IMR-90 (cell line): ENCODE data around the gene TLR3. TPM values are rescaled to one million over a fixed set of nuclear protein-coding genes. Genes with fewer than 3 reads are reported as not detected.

Source experiments
- ATAC-seq: fragments of 200-7000 bp; cut with Tn5 transposase; 2 replicates; pipeline ENCODE4 v1.9.1; 2020; ENCODE audit warnings: low read depth, mild to moderate bottlenecking, moderate library complexity
- BruUV-seq: library from RNA; stranded (reverse); fragments of 400-500 nt; replicated peaks from 2 replicates; lab custom pipeline; 2021; lab: Mats Ljungman, UMichigan
- CTCF ChIA-PET: fragments of 300-600 bp; formaldehyde crosslinking; extraction: SDS; loops from one replicate; lab custom pipeline; 2021; ENCODE audit warnings: antibody characterized with exemption; lab: Yijun Ruan, JAX
- POLR2A ChIA-PET: fragments of 300-600 bp; sonication (Branson Sonifier 250); formaldehyde crosslinking; loops from one replicate; lab custom pipeline; 2022; ENCODE audit warnings: antibody characterized with exemption; ENCODE audit not compliant: unreplicated experiment; lab: Charles Lee
- DNase-seq: peaks from one replicate; pipeline ENCODE4 v3.0.0; 2013
- H2AFZ ChIP-seq: replicated peaks from 2 replicates; pipeline ENCODE3; 2013; ENCODE audit warnings: low read length, mild to moderate bottlenecking; ENCODE audit not compliant: poor library complexity
- H2AK5ac ChIP-seq: 2 replicates; pipeline ENCODE4 v1.6.1; 2013; ENCODE audit warnings: low read depth, low read length, inconsistent platforms
- H2AK9ac ChIP-seq: replicated peaks from 2 replicates; pipeline ENCODE3; 2013; ENCODE audit warnings: mild to moderate bottlenecking, low read depth, low read length, moderate library complexity; ENCODE audit not compliant: poor library complexity
- H2BK120ac ChIP-seq: 2 replicates; pipeline ENCODE4 v1.6.1; 2013; ENCODE audit warnings: low read depth, low read length, inconsistent platforms
- H2BK15ac ChIP-seq: 3 replicates; pipeline ENCODE4 v1.6.1; 2013; ENCODE audit warnings: low read depth, low read length, inconsistent platforms
- H2BK20ac ChIP-seq: 2 replicates; pipeline ENCODE4 v1.6.1; 2013; ENCODE audit warnings: low read depth, mild to moderate bottlenecking, inconsistent platforms, low read length, moderate library complexity
- H2BK5ac ChIP-seq: 2 replicates; pipeline ENCODE4 v1.6.1; 2013; ENCODE audit warnings: mild to moderate bottlenecking, low read depth, low read length, inconsistent platforms; ENCODE audit not compliant: poor library complexity, severe bottlenecking
- H3K14ac ChIP-seq: replicated peaks from 2 replicates; pipeline ENCODE4 v1.6.1; 2013; ENCODE audit warnings: low read depth, low read length, inconsistent platforms
- H3K18ac ChIP-seq: 2 replicates; pipeline ENCODE4 v1.6.1; 2013; ENCODE audit warnings: low read depth, low read length, control low read depth
- H3K23ac ChIP-seq: 2 replicates; pipeline ENCODE4 v1.6.1; 2013; ENCODE audit warnings: low read depth, low read length, inconsistent platforms
- H3K27ac ChIP-seq: 2 replicates; pipeline ENCODE4 v1.5.1; 2013; ENCODE audit warnings: mild to moderate bottlenecking, control low read depth, low read length; ENCODE audit not compliant: insufficient read depth
- H3K27me3 ChIP-seq: 2 replicates; pipeline ENCODE4 v1.6.1; 2013; ENCODE audit warnings: low read length; ENCODE audit not compliant: control insufficient read depth, insufficient read depth
- H3K36me3 ChIP-seq: 2 replicates; pipeline ENCODE4 v1.6.1; 2013; ENCODE audit warnings: low read length, mixed read lengths; ENCODE audit not compliant: control insufficient read depth, insufficient read depth
- H3K4ac ChIP-seq: 2 replicates; pipeline ENCODE4 v1.6.1; 2013; ENCODE audit warnings: low read depth, low read length, inconsistent platforms
- H3K4me1 ChIP-seq: 2 replicates; pipeline ENCODE4 v1.6.1; 2013; ENCODE audit warnings: low read length, mixed read lengths; ENCODE audit not compliant: control insufficient read depth, insufficient read depth
- H3K4me2 ChIP-seq: 2 replicates; pipeline ENCODE4 v1.6.1; 2013; ENCODE audit warnings: low read depth, mild to moderate bottlenecking, control low read depth, low read length, moderate library complexity
- H3K4me3 ChIP-seq: 2 replicates; pipeline ENCODE4 v1.5.1; 2013; ENCODE audit warnings: low read depth, mild to moderate bottlenecking, control low read depth, low read length, moderate library complexity; ENCODE audit not compliant: insufficient read depth
- H3K56ac ChIP-seq: 2 replicates; pipeline ENCODE4 v1.6.1; 2013; ENCODE audit warnings: low read length, inconsistent platforms; ENCODE audit not compliant: insufficient read depth; ENCODE audit errors: extremely low read depth
- H3K79me1 ChIP-seq, 2 experiments: 2 replicates each; pipeline ENCODE4 v1.6.1; 2013; ENCODE audit warnings: low read length in 2 of 2, inconsistent platforms in 1 of 2, low read depth in 1 of 2
- H3K9ac ChIP-seq: 2 replicates; pipeline ENCODE4 v1.6.1; 2013; ENCODE audit warnings: low read depth, low read length, control low read depth
- H3K9me1 ChIP-seq: 2 replicates; pipeline ENCODE4 v1.6.1; 2013; ENCODE audit warnings: low read length, inconsistent platforms; ENCODE audit not compliant: insufficient read depth
- H3K9me3 ChIP-seq: 2 replicates; pipeline ENCODE4 v1.6.1; 2013; ENCODE audit warnings: low read length; ENCODE audit not compliant: control insufficient read depth, insufficient read depth
- H4K20me1 ChIP-seq: 2 replicates; pipeline ENCODE4 v1.6.1; 2013; ENCODE audit warnings: low read length, inconsistent platforms; ENCODE audit not compliant: insufficient read depth
- H4K5ac ChIP-seq: 2 replicates; pipeline ENCODE4 v1.6.1; 2013; ENCODE audit warnings: mild to moderate bottlenecking, low read depth, low read length, control low read depth
- H4K8ac ChIP-seq, 2 experiments: 2 replicates each; pipeline ENCODE4 v1.6.1; 2013; ENCODE audit warnings: low read depth in 2 of 2, low read length in 2 of 2, control low read depth in 1 of 2, inconsistent platforms in 1 of 2
- H4K91ac ChIP-seq: 2 replicates; pipeline ENCODE4 v1.6.1; 2013; ENCODE audit warnings: low read depth, low read length, inconsistent platforms; ENCODE audit not compliant: insufficient read depth
- ELK1 ChIP-seq: fragments of 150-350 bp; IDR thresholded peaks from 2 replicates; pipeline ENCODE4 v1.6.1; 2016; ENCODE audit warnings: low read depth, mild to moderate bottlenecking, low read length, moderate library complexity, borderline replicate concordance
- FOS ChIP-seq: fragments of 150-350 bp; IDR thresholded peaks from 2 replicates; pipeline ENCODE4 v1.6.1; 2016; ENCODE audit warnings: low read depth, low read length
- NFE2L2 ChIP-seq: fragments of 150-350 bp; IDR thresholded peaks from 2 replicates; pipeline ENCODE4 v1.6.1; 2016; ENCODE audit warnings: low read depth, mild to moderate bottlenecking, low read length
- RFX5 ChIP-seq: IDR thresholded peaks from 2 replicates; pipeline ENCODE4 v1.8.0; 2012; ENCODE audit warnings: low read depth, mild to moderate bottlenecking, low read length, moderate library complexity
- WGBS, 2 experiments: methylation state at CpG; one replicate each; pipeline versions ENCODE4 v1.1.5 to v1.1.7; 2013; ENCODE audit warnings: missing lambda C conversion rate in 2 of 2; ENCODE audit not compliant: insufficient read length in 1 of 2; ENCODE audit errors: extremely low coverage in 2 of 2; 5-methylcytosine and 5-hydroxymethylcytosine counted together
- dilution Hi-C: fragments of 300-500 bp; cut with HindIII; formaldehyde crosslinking; loops from one replicate; pipeline ENCODE4 v1.14.3; 2018; ENCODE audit warnings: low sequenced_read_pairs; ENCODE audit not compliant: unreplicated experiment
- in situ Hi-C: fragments of 300-500 bp; cut with MboI; formaldehyde crosslinking; loops from 3 replicates; pipeline ENCODE4 v1.14.3; 2019; ENCODE audit warnings: low sequenced_read_pairs, inconsistent platforms, mixed read lengths
- intact Hi-C: fragments of 100-400 bp; cut with micrococcal nuclease; formaldehyde crosslinking; loops from 2 replicates; pipeline ENCODE4 v1.10.0; 2022
- polyA plus RNA-seq, 3 experiments: library from polyadenylated mRNA; depleted of rRNA; stranded (reverse); fragments of >200 nt; gene quantifications; 2 replicates each; pipeline ENCODE4 v1.2.3, GENCODE V29; 2012; ENCODE audit warnings: low replicate concordance in 1 of 3
- total RNA-seq: library from RNA; depleted of rRNA; stranded (reverse); fragments of >200 nt; gene quantifications from 2 replicates; pipeline ENCODE4 v1.2.3, GENCODE V29; 2012
- TF ChIP-seq, protein P1 (sequence below): conservative IDR thresholded peaks from 2 replicates; pipeline ENCODE4 v1.5.1; 2012; ENCODE audit warnings: mild to moderate bottlenecking, low read depth, low read length, improper control_type of control experiment
- TF ChIP-seq, protein P2 (sequence below): fragments of 150-350 bp; IDR thresholded peaks from 2 replicates; pipeline ENCODE4 v1.6.1; 2017; ENCODE audit warnings: mild to moderate bottlenecking, antibody characterized with exemption, low read length, low read depth

Gene TLR3
- total and polyA plus RNA-seq, 2 of the 4 experiments (the other 2 are of a cell fraction): 0.12 to 0.36 TPM

DNA sequence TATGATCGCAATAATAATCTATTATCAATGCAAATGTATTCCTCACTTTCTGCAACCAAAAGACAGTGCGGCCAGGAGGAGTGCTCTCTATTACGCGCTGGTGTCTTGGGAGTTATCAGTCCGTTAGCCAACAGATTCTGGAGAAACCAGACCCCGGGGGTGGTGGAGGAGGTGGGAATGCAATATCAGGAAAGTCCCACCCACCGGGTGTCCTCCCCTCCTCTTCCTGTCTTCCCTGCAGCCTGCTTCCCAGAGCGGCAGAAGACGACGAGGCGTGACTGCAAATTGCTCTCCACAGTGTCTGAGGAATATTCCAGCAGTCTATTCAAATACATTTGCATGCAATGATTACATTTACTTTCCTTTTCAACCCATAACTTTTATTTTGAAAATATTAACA lies 17.9 kb upstream of the TLR3 start:
- in situ Hi-C loops (no loop called here), dilution Hi-C loops (no loop called here), intact Hi-C loops (no loop called here)
- TF ChIP-seq, protein P1, sequence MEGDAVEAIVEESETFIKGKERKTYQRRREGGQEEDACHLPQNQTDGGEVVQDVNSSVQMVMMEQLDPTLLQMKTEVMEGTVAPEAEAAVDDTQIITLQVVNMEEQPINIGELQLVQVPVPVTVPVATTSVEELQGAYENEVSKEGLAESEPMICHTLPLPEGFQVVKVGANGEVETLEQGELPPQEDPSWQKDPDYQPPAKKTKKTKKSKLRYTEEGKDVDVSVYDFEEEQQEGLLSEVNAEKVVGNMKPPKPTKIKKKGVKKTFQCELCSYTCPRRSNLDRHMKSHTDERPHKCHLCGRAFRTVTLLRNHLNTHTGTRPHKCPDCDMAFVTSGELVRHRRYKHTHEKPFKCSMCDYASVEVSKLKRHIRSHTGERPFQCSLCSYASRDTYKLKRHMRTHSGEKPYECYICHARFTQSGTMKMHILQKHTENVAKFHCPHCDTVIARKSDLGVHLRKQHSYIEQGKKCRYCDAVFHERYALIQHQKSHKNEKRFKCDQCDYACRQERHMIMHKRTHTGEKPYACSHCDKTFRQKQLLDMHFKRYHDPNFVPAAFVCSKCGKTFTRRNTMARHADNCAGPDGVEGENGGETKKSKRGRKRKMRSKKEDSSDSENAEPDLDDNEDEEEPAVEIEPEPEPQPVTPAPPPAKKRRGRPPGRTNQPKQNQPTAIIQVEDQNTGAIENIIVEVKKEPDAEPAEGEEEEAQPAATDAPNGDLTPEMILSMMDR: no peak
- TF ChIP-seq FOS (no peak), ELK1 (no peak), RFX5 (no peak), NFE2L2 (no peak)
- TF ChIP-seq, protein P2, sequence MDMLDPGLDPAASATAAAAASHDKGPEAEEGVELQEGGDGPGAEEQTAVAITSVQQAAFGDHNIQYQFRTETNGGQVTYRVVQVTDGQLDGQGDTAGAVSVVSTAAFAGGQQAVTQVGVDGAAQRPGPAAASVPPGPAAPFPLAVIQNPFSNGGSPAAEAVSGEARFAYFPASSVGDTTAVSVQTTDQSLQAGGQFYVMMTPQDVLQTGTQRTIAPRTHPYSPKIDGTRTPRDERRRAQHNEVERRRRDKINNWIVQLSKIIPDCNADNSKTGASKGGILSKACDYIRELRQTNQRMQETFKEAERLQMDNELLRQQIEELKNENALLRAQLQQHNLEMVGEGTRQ: no peak
- Histone ChIP-seq H3K4me2 (no peak overlapping the region), H2AFZ (no peak overlapping the region), H3K4me1 (no peaks in the 10 kb centered on the region), H3K79me1 (no peaks in the 10 kb centered on the region), H3K36me3 (no peaks in the 10 kb centered on the region), H2BK120ac (no peak overlapping the region), H4K8ac (no peak overlapping the region), H3K9me1 (no peaks in the 10 kb centered on the region), H3K27ac (no peak overlapping the region), H2AK5ac (no peak overlapping the region), H3K9me3 (no peaks in the 10 kb centered on the region), H2BK20ac (no peak overlapping the region), H3K4me3 (no peak overlapping the region), H2BK5ac (no peak overlapping the region), H3K27me3 (no peaks in the 10 kb centered on the region), H3K23ac (no peak overlapping the region), H4K91ac (no peak overlapping the region), H3K18ac (no peak overlapping the region), H3K4ac (no peak overlapping the region), H3K14ac (no peak overlapping the region), H2BK15ac (no peak overlapping the region), H2AK9ac (no peak overlapping the region), H4K20me1 (no peaks in the 10 kb centered on the region), H4K5ac (no peak overlapping the region), H3K56ac (no peak overlapping the region), H3K9ac (no peak overlapping the region)
- DNase-seq (no peak), ATAC-seq (no peak)
- ChIA-PET POLR2A (no interaction called here), CTCF (interaction anchor here (1.6 kb wide), 1 partner anchor 13 kb away, joined by 5 read pairs; no protein-coding TSS in a partner anchor)
- no CpG with 5 or more reads among the region's 11 CpGs for WGBS, 2 experiments
- no TSS peak for BruUV-seq
